ENCODE data around the gene XPO1.
"Not testable (repeated sequence)": the region's sequence is repeated elsewhere in the genome, so short reads cannot be mapped to it uniquely, and the experiment has no call there.

- not testable (repeated sequence) for TF ChIP-seq ZNF331 (CRISPR knock-in tag; IDR thresholded peaks at IDR 0.05; ENCODE audit: low read depth); CTCF (conservative IDR thresholded peaks at IDR 0.05; ENCODE audit: low read depth in 2 of 2); CREB1 (CRISPR knock-in tag; IDR thresholded peaks at IDR 0.05; ENCODE audit: low read depth); POLR2AphosphoS5 (IDR thresholded peaks at IDR 0.05; ENCODE audit: low read depth); STAT1 (IDR thresholded peaks at IDR 0.05; ENCODE audit: unreplicated experiment); EZH2phosphoT487 (IDR thresholded peaks at IDR 0.05; ENCODE audit: unreplicated experiment); EZH2 (IDR thresholded peaks at IDR 0.05; ENCODE audit: low read depth, unreplicated experiment)
- TF ChIP-seq, protein P1, sequence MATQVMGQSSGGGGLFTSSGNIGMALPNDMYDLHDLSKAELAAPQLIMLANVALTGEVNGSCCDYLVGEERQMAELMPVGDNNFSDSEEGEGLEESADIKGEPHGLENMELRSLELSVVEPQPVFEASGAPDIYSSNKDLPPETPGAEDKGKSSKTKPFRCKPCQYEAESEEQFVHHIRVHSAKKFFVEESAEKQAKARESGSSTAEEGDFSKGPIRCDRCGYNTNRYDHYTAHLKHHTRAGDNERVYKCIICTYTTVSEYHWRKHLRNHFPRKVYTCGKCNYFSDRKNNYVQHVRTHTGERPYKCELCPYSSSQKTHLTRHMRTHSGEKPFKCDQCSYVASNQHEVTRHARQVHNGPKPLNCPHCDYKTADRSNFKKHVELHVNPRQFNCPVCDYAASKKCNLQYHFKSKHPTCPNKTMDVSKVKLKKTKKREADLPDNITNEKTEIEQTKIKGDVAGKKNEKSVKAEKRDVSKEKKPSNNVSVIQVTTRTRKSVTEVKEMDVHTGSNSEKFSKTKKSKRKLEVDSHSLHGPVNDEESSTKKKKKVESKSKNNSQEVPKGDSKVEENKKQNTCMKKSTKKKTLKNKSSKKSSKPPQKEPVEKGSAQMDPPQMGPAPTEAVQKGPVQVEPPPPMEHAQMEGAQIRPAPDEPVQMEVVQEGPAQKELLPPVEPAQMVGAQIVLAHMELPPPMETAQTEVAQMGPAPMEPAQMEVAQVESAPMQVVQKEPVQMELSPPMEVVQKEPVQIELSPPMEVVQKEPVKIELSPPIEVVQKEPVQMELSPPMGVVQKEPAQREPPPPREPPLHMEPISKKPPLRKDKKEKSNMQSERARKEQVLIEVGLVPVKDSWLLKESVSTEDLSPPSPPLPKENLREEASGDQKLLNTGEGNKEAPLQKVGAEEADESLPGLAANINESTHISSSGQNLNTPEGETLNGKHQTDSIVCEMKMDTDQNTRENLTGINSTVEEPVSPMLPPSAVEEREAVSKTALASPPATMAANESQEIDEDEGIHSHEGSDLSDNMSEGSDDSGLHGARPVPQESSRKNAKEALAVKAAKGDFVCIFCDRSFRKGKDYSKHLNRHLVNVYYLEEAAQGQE (IDR thresholded peaks at IDR 0.05; ENCODE audit: unreplicated experiment), result not testable (repeated sequence)
Observed at GRCh38 chr2:61454972-61455371, 83.2 kb downstream of the XPO1 start.

All from GM23338 (cell line).